Fibroblast of pulmonary artery (primary cell): ENCODE results near the gene GHR.

Source experiments
- DNase-seq: peaks from one replicate; pipeline ENCODE4 v3.0.0-alpha.2; 2010; ENCODE audit warnings: low read depth
- H3K4me3 ChIP-seq: replicated peaks from 2 replicates; pipeline ENCODE4 v1.5.1; 2011; ENCODE audit warnings: low read depth, mild to moderate bottlenecking, control low read depth, low read length, moderate library complexity
- CTCF ChIP-seq: IDR thresholded peaks from 2 replicates; pipeline ENCODE4 v1.5.1; 2011; ENCODE audit warnings: mild to moderate bottlenecking, control low read depth, low read length, inconsistent platforms; ENCODE audit errors: missing control alignments

Gene GHR

DNA sequence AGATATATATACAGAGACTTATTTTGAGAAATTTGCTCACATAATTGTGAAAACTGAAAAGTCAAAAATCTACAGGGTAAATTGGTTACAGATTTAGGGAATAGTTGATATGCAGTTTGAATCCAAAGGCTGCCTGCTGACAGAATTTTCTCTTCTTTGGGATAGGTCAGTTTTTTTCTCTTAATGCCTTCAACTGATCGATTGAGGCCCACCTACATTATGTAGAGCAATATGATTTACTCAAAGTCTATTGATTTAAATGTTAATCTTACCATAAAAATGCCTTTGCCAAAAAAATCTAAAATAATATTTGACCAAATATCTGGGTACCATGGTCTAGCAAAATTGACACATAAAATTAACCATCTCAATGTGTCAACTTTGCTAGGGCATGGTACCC, 3.9 kb upstream of the GHR start:
- no peak for TF ChIP-seq CTCF
- DNase-seq = no peak
- H3K4me3 ChIP-seq = no peak overlapping the region

DNA sequence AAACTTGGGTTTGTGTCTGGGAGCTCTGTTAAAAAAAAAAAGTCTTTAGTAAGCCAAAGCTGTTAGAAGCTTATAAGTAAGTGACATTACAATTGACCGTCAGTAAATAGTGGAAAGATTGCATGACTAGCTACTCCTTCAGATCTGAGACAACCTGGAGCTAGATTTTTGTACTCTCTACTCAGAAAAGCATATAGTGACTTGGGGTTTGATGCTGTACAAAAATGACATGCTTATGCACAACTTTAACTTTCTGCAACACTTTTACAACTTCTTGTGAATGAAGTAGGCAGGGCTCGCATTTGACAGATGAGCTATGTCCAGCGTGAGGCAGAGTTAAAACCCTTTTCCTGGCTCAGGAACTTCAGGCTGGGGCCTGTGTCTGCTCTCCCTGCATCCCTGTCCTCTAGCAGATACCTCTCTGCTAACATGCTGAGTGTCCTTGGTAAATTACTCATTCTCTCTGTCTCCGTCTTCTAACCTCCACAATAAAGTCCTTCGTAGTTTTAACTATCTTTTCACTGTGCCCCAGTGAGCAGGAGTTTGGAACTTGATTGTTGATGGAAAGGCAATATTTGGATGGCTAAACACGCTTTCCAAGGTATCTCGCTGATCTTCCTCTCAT, 471 bp upstream of the GHR start:
- no peak for TF ChIP-seq CTCF
- no peak for DNase-seq
- peak overlapping the region; percentile 66 for H3K4me3 ChIP-seq

GRCh38 chr5:42426016-42426415, 2.8 kb downstream of the GHR start:
- no peak for DNase-seq
- TF ChIP-seq CTCF = no peak

GRCh38 chr5:42429694-42430093, 6.5 kb downstream of the GHR start:
- no peak for DNase-seq
- H3K4me3 ChIP-seq = no peak overlapping the region
- no peak for TF ChIP-seq CTCF

More at GRCh38 chr5:42426016-42426415, 2.8 kb downstream of the GHR start:
- no peak overlapping the region for H3K4me3 ChIP-seq

GRCh38 chr5:42434047-42434724, 10.9 kb downstream of the GHR start:
- no peak for TF ChIP-seq CTCF
- DNase-seq = no peak
- H3K4me3 ChIP-seq = no peak overlapping the region

DNA sequence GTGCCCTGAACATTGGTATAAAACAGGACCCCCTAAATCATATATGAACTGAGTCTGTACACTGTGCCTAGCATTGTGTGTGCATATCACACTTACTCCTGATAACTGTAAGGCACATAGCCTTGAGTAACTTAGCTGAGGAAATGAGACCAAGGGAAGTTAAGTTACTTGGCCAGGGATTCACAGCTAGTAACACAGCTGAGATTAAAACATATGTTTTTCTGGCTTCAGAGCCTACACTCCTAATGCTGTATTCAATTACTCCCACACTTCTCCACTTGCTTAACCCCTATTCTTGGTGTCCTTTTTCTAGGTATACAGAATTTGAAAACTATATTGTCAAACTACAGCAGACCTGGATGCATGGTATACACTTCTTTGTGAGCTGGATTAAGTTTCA, 12.8 kb downstream of the GHR start:
- no peak for TF ChIP-seq CTCF
- H3K4me3 ChIP-seq = no peak overlapping the region
- DNase-seq = no peak
